Astrocyte (in vitro differentiated cells and primary cell): ENCODE measurements around the gene MAS1. TPM values are rescaled to one million over a fixed set of nuclear protein-coding genes. Genes with fewer than 3 reads are reported as not detected.

Experiments used
- DNase-seq: peaks from one replicate; pipeline ENCODE4 v3.0.0-alpha.2; 2010; ENCODE audit warnings: low read depth
- FAIRE-seq: peaks from 2 replicates; lab custom pipeline; 2011; peaks lifted over from hg19 to GRCh38; lab: Jason Lieb, UNC
- H2AFZ ChIP-seq: 2 replicates; pipeline ENCODE4 v1.6.0; 2012; ENCODE audit warnings: low read depth, low read length, inconsistent platforms
- H3K27ac ChIP-seq: 2 replicates; pipeline ENCODE4 v1.5.1; 2011; ENCODE audit warnings: low read depth, low read length, inconsistent platforms
- H3K27me3 ChIP-seq: 2 replicates; pipeline ENCODE4 v1.6.0; 2011; ENCODE audit warnings: low read length, inconsistent platforms; ENCODE audit not compliant: insufficient read depth
- H3K36me3 ChIP-seq: 2 replicates; pipeline ENCODE4 v1.5.1; 2011; ENCODE audit warnings: low read length, inconsistent platforms; ENCODE audit not compliant: insufficient read depth
- H3K4me1 ChIP-seq: 2 replicates; pipeline ENCODE4 v1.5.1; 2011; ENCODE audit warnings: low read length, inconsistent platforms; ENCODE audit not compliant: insufficient read depth
- H3K4me2 ChIP-seq: 2 replicates; pipeline ENCODE4 v1.6.0; 2012; ENCODE audit warnings: low read length, inconsistent platforms
- H3K4me3 ChIP-seq: 2 replicates; pipeline ENCODE4 v1.5.1; 2011; ENCODE audit warnings: low read depth, mild to moderate bottlenecking, low read length, inconsistent platforms; ENCODE audit not compliant: insufficient read depth
- H3K79me2 ChIP-seq: 2 replicates; pipeline ENCODE4 v1.6.0; 2012; ENCODE audit warnings: mild to moderate bottlenecking, low read length, inconsistent platforms; ENCODE audit not compliant: insufficient read depth
- H3K9ac ChIP-seq: 2 replicates; pipeline ENCODE4 v1.6.0; 2012; ENCODE audit warnings: mild to moderate bottlenecking, low read length, inconsistent platforms
- H3K9me3 ChIP-seq: 2 replicates; pipeline ENCODE4 v1.5.1; 2012; ENCODE audit warnings: low read depth, mild to moderate bottlenecking, low read length, inconsistent platforms; ENCODE audit not compliant: insufficient read depth
- H4K20me1 ChIP-seq: 2 replicates; pipeline ENCODE4 v1.6.0; 2012; ENCODE audit warnings: low read length, inconsistent platforms; ENCODE audit not compliant: insufficient read depth
- H3K27ac Mint-ChIP-seq: one replicate; pipeline ENCODE4 v1.8.0; 2021; ENCODE audit warnings: mild to moderate bottlenecking, mixed read lengths; ENCODE audit not compliant: unreplicated experiment
- H3K27me3 Mint-ChIP-seq: one replicate; pipeline ENCODE4 v1.8.0; 2021; ENCODE audit warnings: low read depth, mixed read lengths; ENCODE audit not compliant: unreplicated experiment
- H3K36me3 Mint-ChIP-seq: one replicate; pipeline ENCODE4 v1.8.0; 2021; ENCODE audit warnings: low read depth, mixed read lengths; ENCODE audit not compliant: unreplicated experiment
- H3K4me1 Mint-ChIP-seq: one replicate; pipeline ENCODE4 v1.8.0; 2021; ENCODE audit warnings: low read depth, mixed read lengths; ENCODE audit not compliant: unreplicated experiment
- H3K4me3 Mint-ChIP-seq: one replicate; pipeline ENCODE4 v1.8.0; 2021; ENCODE audit warnings: mild to moderate bottlenecking, moderate library complexity, mixed read lengths; ENCODE audit not compliant: unreplicated experiment
- H3K9me3 Mint-ChIP-seq: one replicate; pipeline ENCODE4 v1.8.0; 2021; ENCODE audit warnings: mild to moderate bottlenecking, mixed read lengths; ENCODE audit not compliant: unreplicated experiment
- CTCF ChIP-seq: IDR thresholded peaks from 2 replicates; pipeline ENCODE4 v1.5.1; 2011; ENCODE audit warnings: low read depth, mild to moderate bottlenecking, inconsistent platforms, low read length, moderate library complexity; ENCODE audit not compliant: insufficient read depth
- EZH2 ChIP-seq: IDR thresholded peaks from 2 replicates; pipeline ENCODE4 v1.6.1; 2012; ENCODE audit warnings: mild to moderate bottlenecking, low read length, inconsistent platforms; ENCODE audit not compliant: insufficient read depth
- total RNA-seq: library from RNA; stranded (reverse); gene quantifications from 2 replicates; pipeline ENCODE4 v1.2.1, GENCODE V29; 2021

Gene MAS1
- total RNA-seq, 1 donor from 2014 or later = not detected

GRCh38 chr6:159887146-159887545 is 3.6 kb upstream of the MAS1 start:
- no peak for FAIRE-seq
- Mint-ChIP-seq H3K4me3 (no peak overlapping the region), H3K27me3 (peaks cover 51% of the 10 kb centered on the region)

GRCh38 chr6:159887761-159888160 is 3.0 kb upstream of the MAS1 start:
- H3K27ac ChIP-seq = no peak overlapping the region
- no peaks in the 10 kb centered on the region for H4K20me1 ChIP-seq
- Mint-ChIP-seq H3K9me3 (no peaks in the 10 kb centered on the region), H3K4me3 (no peak overlapping the region), H3K27me3 (peaks cover 53% of the 10 kb centered on the region), H3K4me1 (no peaks in the 10 kb centered on the region), H3K36me3 (no peaks in the 10 kb centered on the region), H3K27ac (no peak overlapping the region)
- H2AFZ ChIP-seq = no peak overlapping the region
- H3K79me2 ChIP-seq = no peaks in the 10 kb centered on the region
- H3K4me1 ChIP-seq = no peaks in the 10 kb centered on the region
- no peak for DNase-seq
- TF ChIP-seq EZH2 (no peak), CTCF (no peak)
- no peak overlapping the region for H3K9ac ChIP-seq
- H3K4me2 ChIP-seq = no peak overlapping the region
- no peaks in the 10 kb centered on the region for H3K36me3 ChIP-seq
- peaks cover 51% of the 10 kb centered on the region for H3K27me3 ChIP-seq
- no peaks in the 10 kb centered on the region for H3K9me3 ChIP-seq
- no peak overlapping the region for H3K4me3 ChIP-seq
- no peak for FAIRE-seq

More at GRCh38 chr6:159887146-159887545, 3.6 kb upstream of the MAS1 start:
- Histone ChIP-seq H3K36me3 (no peaks in the 10 kb centered on the region), H4K20me1 (no peaks in the 10 kb centered on the region), H3K9me3 (no peaks in the 10 kb centered on the region), H3K27ac (no peak overlapping the region), H3K4me3 (no peak overlapping the region), H3K9ac (no peak overlapping the region), H3K4me2 (no peak overlapping the region), H3K4me1 (no peaks in the 10 kb centered on the region), H2AFZ (no peak overlapping the region), H3K27me3 (peaks cover 44% of the 10 kb centered on the region), H3K79me2 (no peaks in the 10 kb centered on the region)
- TF ChIP-seq CTCF (no peak), EZH2 (no peak)
- Mint-ChIP-seq H3K9me3 (no peaks in the 10 kb centered on the region), H3K36me3 (no peaks in the 10 kb centered on the region), H3K27ac (no peak overlapping the region), H3K4me1 (no peaks in the 10 kb centered on the region)
- DNase-seq = no peak

GRCh38 chr6:159890201-159890600 is 587 bp upstream of the MAS1 start:
- Mint-ChIP-seq H3K27ac (no peak overlapping the region), H3K4me3 (no peak overlapping the region), H3K27me3 (peaks cover 59% of the 10 kb centered on the region), H3K36me3 (peaks cover 4% of the 10 kb centered on the region), H3K9me3 (no peaks in the 10 kb centered on the region), H3K4me1 (no peaks in the 10 kb centered on the region)
- no peak overlapping the region for H3K9ac ChIP-seq
- no peak overlapping the region for H3K4me2 ChIP-seq
- no peak overlapping the region for H3K27ac ChIP-seq
- TF ChIP-seq CTCF (no peak), EZH2 (no peak)
- FAIRE-seq = no peak
- H3K9me3 ChIP-seq = no peaks in the 10 kb centered on the region
- H3K4me1 ChIP-seq = no peaks in the 10 kb centered on the region
- no peak overlapping the region for H3K4me3 ChIP-seq
- H2AFZ ChIP-seq = no peak overlapping the region
- H4K20me1 ChIP-seq = no peaks in the 10 kb centered on the region
- H3K36me3 ChIP-seq = no peaks in the 10 kb centered on the region
- H3K27me3 ChIP-seq = peaks cover 55% of the 10 kb centered on the region
- no peak for DNase-seq
- no peaks in the 10 kb centered on the region for H3K79me2 ChIP-seq
